ENCODE data around the gene LAMA2. TPM values are rescaled to one million over a fixed set of nuclear protein-coding genes. Genes with fewer than 3 reads are reported as not detected.

LAMA2 gene
- polyA plus RNA-seq, 1 donor: 5.4 TPM

- no peaks in the 10 kb centered on the region for H3K9me3 ChIP-seq (ENCODE audit: control insufficient read depth, low read depth, low read length)
- H3K4me3 ChIP-seq (ENCODE audit: low read length): no peak overlapping the region
- H3K4me1 ChIP-seq (ENCODE audit: control insufficient read depth, insufficient read depth, low read length): no peaks in the 10 kb centered on the region
- no peaks in the 10 kb centered on the region for H3K27me3 ChIP-seq (ENCODE audit: control insufficient read depth, insufficient read depth, low read length)
- no peak for DNase-seq
- no peaks in the 10 kb centered on the region for H3K36me3 ChIP-seq (ENCODE audit: control insufficient read depth, insufficient read depth, low read length)
- WGBS (ENCODE audit: insufficient coverage, low lambda C conversion rate): 88% methylated on average over 1 of the region's 2 CpGs
- H3K27ac ChIP-seq (ENCODE audit: low read length): no peak overlapping the region
These were observed 352.4 kb downstream of the LAMA2 start for GRCh38 chr6:129235167-129236000.

GRCh38 chr6:129236001-129236517 is 353.1 kb downstream of the LAMA2 start:
- no peak for DNase-seq
- Histone ChIP-seq H3K36me3 (ENCODE audit: control insufficient read depth, insufficient read depth, low read length) (no peaks in the 10 kb centered on the region), H3K4me1 (ENCODE audit: control insufficient read depth, insufficient read depth, low read length) (no peaks in the 10 kb centered on the region), H3K4me3 (ENCODE audit: low read length) (no peak overlapping the region), H3K27ac (ENCODE audit: low read length) (no peak overlapping the region), H3K9me3 (ENCODE audit: control insufficient read depth, low read depth, low read length) (no peaks in the 10 kb centered on the region), H3K27me3 (ENCODE audit: control insufficient read depth, insufficient read depth, low read length) (no peaks in the 10 kb centered on the region)
- 63% methylated on average over 4 of the region's 4 CpGs for WGBS (ENCODE audit: insufficient coverage, low lambda C conversion rate)

DNA sequence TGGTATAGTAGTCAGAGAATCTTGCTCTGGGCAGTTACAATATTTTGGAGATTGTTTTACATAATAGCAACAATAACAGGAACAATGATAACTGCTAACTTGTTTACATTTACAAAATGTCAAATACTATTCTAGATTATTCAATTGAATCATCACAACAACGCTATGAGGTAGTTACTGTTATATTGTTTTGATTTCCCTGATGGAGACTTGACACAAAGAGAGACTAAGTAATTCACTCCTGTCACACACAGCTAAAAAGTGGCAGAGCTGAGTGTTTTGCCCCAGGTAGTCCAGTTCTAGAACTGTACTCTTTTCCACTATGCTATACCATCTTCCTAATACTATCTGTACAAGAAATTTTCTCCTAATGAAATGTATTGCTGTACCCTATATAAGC is 356.1 kb downstream of the LAMA2 start:
- Histone ChIP-seq H3K4me3 (ENCODE audit: low read length) (no peak overlapping the region), H3K4me1 (ENCODE audit: control insufficient read depth, insufficient read depth, low read length) (no peaks in the 10 kb centered on the region)

GRCh38 chr6:129239825-129240491 is 357.0 kb downstream of the LAMA2 start:
- H3K4me3 ChIP-seq (ENCODE audit: low read length): no peak overlapping the region
- no peaks in the 10 kb centered on the region for H3K9me3 ChIP-seq (ENCODE audit: control insufficient read depth, low read depth, low read length)
- no peak for DNase-seq
- H3K36me3 ChIP-seq (ENCODE audit: control insufficient read depth, insufficient read depth, low read length): no peaks in the 10 kb centered on the region
- no peak overlapping the region for H3K27ac ChIP-seq (ENCODE audit: low read length)
- no peaks in the 10 kb centered on the region for H3K27me3 ChIP-seq (ENCODE audit: control insufficient read depth, insufficient read depth, low read length)
- WGBS (ENCODE audit: insufficient coverage, low lambda C conversion rate): 100% methylated on average over 3 of the region's 10 CpGs
- H3K4me1 ChIP-seq (ENCODE audit: control insufficient read depth, insufficient read depth, low read length): no peaks in the 10 kb centered on the region

More for the DNA sequence above, 356.1 kb downstream of the LAMA2 start:
- DNase-seq: no peak
- Histone ChIP-seq H3K36me3 (ENCODE audit: control insufficient read depth, insufficient read depth, low read length) (no peaks in the 10 kb centered on the region), H3K9me3 (ENCODE audit: control insufficient read depth, low read depth, low read length) (no peaks in the 10 kb centered on the region), H3K27ac (ENCODE audit: low read length) (no peak overlapping the region), H3K27me3 (ENCODE audit: control insufficient read depth, insufficient read depth, low read length) (no peaks in the 10 kb centered on the region)
- WGBS (ENCODE audit: insufficient coverage, low lambda C conversion rate): no CpG with 5 or more reads among the region's 1 CpG

DNA sequence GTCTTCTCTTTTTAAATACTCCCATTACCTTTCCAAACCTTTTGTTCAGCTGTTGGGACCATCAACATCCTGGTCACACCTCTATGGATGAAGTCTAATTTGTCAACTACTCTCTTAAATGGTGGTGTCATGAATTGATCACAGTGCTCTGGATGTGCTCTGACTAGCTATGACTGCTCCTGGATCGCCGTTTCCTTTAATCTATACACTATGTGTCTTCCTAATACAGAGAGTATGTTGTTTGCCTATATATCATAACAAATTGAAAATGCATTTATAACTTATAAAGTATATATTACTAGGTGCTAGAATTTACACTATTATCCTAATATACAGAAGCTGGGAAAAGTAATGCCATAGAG is 357.5 kb downstream of the LAMA2 start:
- Histone ChIP-seq H3K36me3 (ENCODE audit: control insufficient read depth, insufficient read depth, low read length) (no peaks in the 10 kb centered on the region), H3K4me3 (ENCODE audit: low read length) (no peak overlapping the region), H3K27me3 (ENCODE audit: control insufficient read depth, insufficient read depth, low read length) (no peaks in the 10 kb centered on the region), H3K9me3 (ENCODE audit: control insufficient read depth, low read depth, low read length) (no peaks in the 10 kb centered on the region), H3K4me1 (ENCODE audit: control insufficient read depth, insufficient read depth, low read length) (no peaks in the 10 kb centered on the region), H3K27ac (ENCODE audit: low read length) (no peak overlapping the region)
- no peak for DNase-seq
- no CpG with 5 or more reads among the region's 2 CpGs for WGBS (ENCODE audit: insufficient coverage, low lambda C conversion rate)

- Histone ChIP-seq H3K4me1 (ENCODE audit: control insufficient read depth, insufficient read depth, low read length) (no peaks in the 10 kb centered on the region), H3K27ac (ENCODE audit: low read length) (no peak overlapping the region), H3K9me3 (ENCODE audit: control insufficient read depth, low read depth, low read length) (no peaks in the 10 kb centered on the region), H3K4me3 (ENCODE audit: low read length) (no peak overlapping the region), H3K36me3 (ENCODE audit: control insufficient read depth, insufficient read depth, low read length) (no peaks in the 10 kb centered on the region), H3K27me3 (ENCODE audit: control insufficient read depth, insufficient read depth, low read length) (no peaks in the 10 kb centered on the region)
- DNase-seq: no peak
- 83% methylated on average over 1 of the region's 2 CpGs for WGBS (ENCODE audit: insufficient coverage, low lambda C conversion rate)
These were observed 359.6 kb downstream of the LAMA2 start for GRCh38 chr6:129242546-129242945.

DNA sequence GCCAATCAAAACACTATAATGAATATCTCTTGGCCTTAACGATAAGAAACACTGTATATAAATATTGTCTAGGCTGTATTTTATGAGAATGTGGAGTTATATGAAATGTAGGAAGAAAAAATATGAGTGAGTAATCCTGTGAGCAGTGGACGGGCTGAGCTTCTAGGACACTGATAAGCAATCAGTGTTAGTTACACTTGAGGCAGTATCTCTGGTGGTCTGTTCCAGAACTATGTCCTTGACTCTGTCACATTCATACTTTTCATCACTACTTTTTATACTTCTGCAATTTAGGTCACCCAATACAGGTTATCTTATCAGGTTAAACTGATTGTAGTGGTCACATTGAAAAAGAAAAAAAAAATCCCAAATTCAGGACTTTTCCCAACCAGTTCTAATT is 360.4 kb downstream of the LAMA2 start:
- Histone ChIP-seq H3K27ac (ENCODE audit: low read length) (no peak overlapping the region), H3K4me3 (ENCODE audit: low read length) (no peak overlapping the region), H3K4me1 (ENCODE audit: control insufficient read depth, insufficient read depth, low read length) (no peaks in the 10 kb centered on the region), H3K36me3 (ENCODE audit: control insufficient read depth, insufficient read depth, low read length) (no peaks in the 10 kb centered on the region), H3K9me3 (ENCODE audit: control insufficient read depth, low read depth, low read length) (no peaks in the 10 kb centered on the region), H3K27me3 (ENCODE audit: control insufficient read depth, insufficient read depth, low read length) (no peaks in the 10 kb centered on the region)
- WGBS (ENCODE audit: insufficient coverage, low lambda C conversion rate): no CpG with 5 or more reads among the region's 2 CpGs
- DNase-seq: no peak

DNA sequence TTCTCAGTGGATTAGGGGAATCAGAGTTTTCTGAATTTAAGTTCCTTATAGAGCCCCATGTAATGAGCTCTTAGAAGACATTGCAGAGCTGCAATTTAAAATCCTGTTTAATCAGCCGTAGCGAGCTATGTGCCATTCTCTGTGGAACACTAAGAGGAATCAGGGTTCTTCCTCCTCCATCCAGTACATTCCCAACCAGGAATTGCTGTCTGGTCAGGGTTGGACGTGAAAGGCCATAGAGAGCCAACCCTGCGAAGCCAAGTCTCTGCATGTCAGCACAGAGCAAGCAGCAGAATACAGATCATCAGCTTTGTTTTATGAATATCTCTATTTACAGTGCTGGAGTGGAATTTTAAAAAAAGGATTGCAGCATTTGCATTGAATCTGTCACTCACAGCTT is 366.0 kb downstream of the LAMA2 start:
- Histone ChIP-seq H3K4me1 (ENCODE audit: control insufficient read depth, insufficient read depth, low read length) (no peaks in the 10 kb centered on the region), H3K27me3 (ENCODE audit: control insufficient read depth, insufficient read depth, low read length) (no peaks in the 10 kb centered on the region), H3K9me3 (ENCODE audit: control insufficient read depth, low read depth, low read length) (no peaks in the 10 kb centered on the region), H3K27ac (ENCODE audit: low read length) (no peak overlapping the region), H3K4me3 (ENCODE audit: low read length) (no peak overlapping the region), H3K36me3 (ENCODE audit: control insufficient read depth, insufficient read depth, low read length) (no peaks in the 10 kb centered on the region)
- WGBS (ENCODE audit: insufficient coverage, low lambda C conversion rate): no CpG with 5 or more reads among the region's 4 CpGs
- no peak for DNase-seq

GRCh38 chr6:129251669-129252376 is 368.9 kb downstream of the LAMA2 start:
- Histone ChIP-seq H3K27ac (ENCODE audit: low read length) (no peak overlapping the region), H3K27me3 (ENCODE audit: control insufficient read depth, insufficient read depth, low read length) (no peaks in the 10 kb centered on the region)
- 33% methylated on average over 3 of the region's 13 CpGs for WGBS (ENCODE audit: insufficient coverage, low lambda C conversion rate)

GRCh38 chr6:129252377-129253071 is 369.6 kb downstream of the LAMA2 start:
- 53% methylated on average over 4 of the region's 6 CpGs for WGBS (ENCODE audit: insufficient coverage, low lambda C conversion rate)
- H3K4me1 ChIP-seq (ENCODE audit: control insufficient read depth, insufficient read depth, low read length): no peaks in the 10 kb centered on the region

More at GRCh38 chr6:129251669-129252376, 368.9 kb downstream of the LAMA2 start:
- H3K4me3 ChIP-seq (ENCODE audit: low read length): no peak overlapping the region
- no peaks in the 10 kb centered on the region for H3K4me1 ChIP-seq (ENCODE audit: control insufficient read depth, insufficient read depth, low read length)
- peak; percentile 57 to 75 for DNase-seq
- H3K36me3 ChIP-seq (ENCODE audit: control insufficient read depth, insufficient read depth, low read length): no peaks in the 10 kb centered on the region
- no peaks in the 10 kb centered on the region for H3K9me3 ChIP-seq (ENCODE audit: control insufficient read depth, low read depth, low read length)

More at GRCh38 chr6:129252377-129253071, 369.6 kb downstream of the LAMA2 start:
- Histone ChIP-seq H3K4me3 (ENCODE audit: low read length) (no peak overlapping the region), H3K27ac (ENCODE audit: low read length) (no peak overlapping the region), H3K27me3 (ENCODE audit: control insufficient read depth, insufficient read depth, low read length) (no peaks in the 10 kb centered on the region), H3K9me3 (ENCODE audit: control insufficient read depth, low read depth, low read length) (no peaks in the 10 kb centered on the region), H3K36me3 (ENCODE audit: control insufficient read depth, insufficient read depth, low read length) (no peaks in the 10 kb centered on the region)
- peak; percentile 7 to 57 for DNase-seq

Measured in large intestine (tissue), 3 donors.